Activated CD8-positive, alpha-beta T cell treated with anti-CD3 and anti-CD28 coated beads for 36 hours (primary cell): ENCODE measurements around the gene GFPT2. TPM values are rescaled to one million over a fixed set of nuclear protein-coding genes. Genes with fewer than 3 reads are reported as not detected.

Experiments used
- ATAC-seq: fragments of 200-7000 bp; cut with Tn5 transposase; one replicate; pipeline ENCODE4 v1.10.0; 2021; ENCODE audit warnings: mild to moderate bottlenecking, moderate library complexity
- CTCF ChIA-PET: fragments of 350-600 bp; sonication (Branson Sonifier 250); formaldehyde crosslinking; loops from one replicate; lab custom pipeline; 2021; ENCODE audit warnings: antibody characterized with exemption; lab: Charles Lee
- POLR2A ChIA-PET: fragments of 350-600 bp; sonication (Branson Sonifier 250); formaldehyde crosslinking; loops from one replicate; lab custom pipeline; 2021; ENCODE audit warnings: antibody characterized with exemption; lab: Charles Lee
- DNase-seq: peaks from one replicate; pipeline ENCODE4 v3.0.0-alpha.2; 2020
- H3K27ac Mint-ChIP-seq: one replicate; pipeline ENCODE4 v1.8.0; 2021; ENCODE audit warnings: mild to moderate bottlenecking, mixed read lengths
- H3K27me3 Mint-ChIP-seq: one replicate; pipeline ENCODE4 v1.8.0; 2021; ENCODE audit warnings: mixed read lengths
- H3K36me3 Mint-ChIP-seq: one replicate; pipeline ENCODE4 v1.8.0; 2021; ENCODE audit warnings: low read depth, mixed read lengths
- H3K4me1 Mint-ChIP-seq: one replicate; pipeline ENCODE4 v1.8.0; 2021; ENCODE audit warnings: low read depth, mixed read lengths
- H3K4me3 Mint-ChIP-seq: one replicate; pipeline ENCODE4 v1.8.0; 2021; ENCODE audit warnings: mild to moderate bottlenecking, moderate library complexity, mixed read lengths
- H3K9me3 Mint-ChIP-seq: one replicate; pipeline ENCODE4 v1.8.0; 2021; ENCODE audit warnings: mixed read lengths
- intact Hi-C: fragments of 100-400 bp; cut with micrococcal nuclease; formaldehyde crosslinking; loops from one replicate; pipeline ENCODE4 v1.10.0; 2022
- total RNA-seq, 2 experiments: library from RNA; stranded (reverse); gene quantifications; one replicate each; pipeline ENCODE4 v1.2.3, GENCODE V29; 2021
- TF ChIP-seq, protein P1 (sequence below): fragments of 200-600 bp; IDR thresholded peaks from one replicate; pipeline ENCODE4 v1.8.0; 2022; ENCODE audit warnings: antibody characterized with exemption, mild to moderate bottlenecking

GFPT2 gene
- total RNA-seq, 2 experiments from 2014 or later: not detected

DNA sequence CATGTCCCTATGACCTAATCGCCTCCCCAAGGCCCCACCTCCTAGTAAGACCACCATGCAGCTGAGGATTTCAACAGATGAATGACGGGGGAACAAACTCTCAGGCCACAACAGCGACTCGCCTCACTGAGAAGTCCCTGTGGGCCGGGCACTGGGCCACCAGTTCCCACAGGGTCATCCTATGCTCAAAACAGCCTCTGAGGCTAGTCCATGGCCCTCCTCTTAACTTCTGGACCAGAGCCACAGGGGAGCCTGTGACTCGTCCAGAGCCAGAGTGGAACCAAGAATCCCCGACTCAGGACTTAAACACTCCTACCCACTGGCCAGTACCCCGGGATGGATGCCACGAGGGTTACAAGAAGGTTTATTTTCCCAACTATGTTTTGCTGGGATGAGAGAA is 12.3 kb downstream of the GFPT2 start:
- Mint-ChIP-seq H3K36me3 (no peaks in the 10 kb centered on the region), H3K4me1 (no peaks in the 10 kb centered on the region), H3K27me3 (no peaks in the 10 kb centered on the region), H3K27ac (no peak overlapping the region), H3K9me3 (no peaks in the 10 kb centered on the region), H3K4me3 (no peak overlapping the region)
- ATAC-seq (no peak), DNase-seq (no peak)
- ChIA-PET CTCF (interaction anchor here (3.6 kb wide), 1 partner anchor 13 kb away, joined by 19 read pairs; no protein-coding TSS in a partner anchor), POLR2A (no interaction called here)
- intact Hi-C loops: no loop called here
- TF ChIP-seq, protein P1, sequence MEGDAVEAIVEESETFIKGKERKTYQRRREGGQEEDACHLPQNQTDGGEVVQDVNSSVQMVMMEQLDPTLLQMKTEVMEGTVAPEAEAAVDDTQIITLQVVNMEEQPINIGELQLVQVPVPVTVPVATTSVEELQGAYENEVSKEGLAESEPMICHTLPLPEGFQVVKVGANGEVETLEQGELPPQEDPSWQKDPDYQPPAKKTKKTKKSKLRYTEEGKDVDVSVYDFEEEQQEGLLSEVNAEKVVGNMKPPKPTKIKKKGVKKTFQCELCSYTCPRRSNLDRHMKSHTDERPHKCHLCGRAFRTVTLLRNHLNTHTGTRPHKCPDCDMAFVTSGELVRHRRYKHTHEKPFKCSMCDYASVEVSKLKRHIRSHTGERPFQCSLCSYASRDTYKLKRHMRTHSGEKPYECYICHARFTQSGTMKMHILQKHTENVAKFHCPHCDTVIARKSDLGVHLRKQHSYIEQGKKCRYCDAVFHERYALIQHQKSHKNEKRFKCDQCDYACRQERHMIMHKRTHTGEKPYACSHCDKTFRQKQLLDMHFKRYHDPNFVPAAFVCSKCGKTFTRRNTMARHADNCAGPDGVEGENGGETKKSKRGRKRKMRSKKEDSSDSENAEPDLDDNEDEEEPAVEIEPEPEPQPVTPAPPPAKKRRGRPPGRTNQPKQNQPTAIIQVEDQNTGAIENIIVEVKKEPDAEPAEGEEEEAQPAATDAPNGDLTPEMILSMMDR: no peak

DNA sequence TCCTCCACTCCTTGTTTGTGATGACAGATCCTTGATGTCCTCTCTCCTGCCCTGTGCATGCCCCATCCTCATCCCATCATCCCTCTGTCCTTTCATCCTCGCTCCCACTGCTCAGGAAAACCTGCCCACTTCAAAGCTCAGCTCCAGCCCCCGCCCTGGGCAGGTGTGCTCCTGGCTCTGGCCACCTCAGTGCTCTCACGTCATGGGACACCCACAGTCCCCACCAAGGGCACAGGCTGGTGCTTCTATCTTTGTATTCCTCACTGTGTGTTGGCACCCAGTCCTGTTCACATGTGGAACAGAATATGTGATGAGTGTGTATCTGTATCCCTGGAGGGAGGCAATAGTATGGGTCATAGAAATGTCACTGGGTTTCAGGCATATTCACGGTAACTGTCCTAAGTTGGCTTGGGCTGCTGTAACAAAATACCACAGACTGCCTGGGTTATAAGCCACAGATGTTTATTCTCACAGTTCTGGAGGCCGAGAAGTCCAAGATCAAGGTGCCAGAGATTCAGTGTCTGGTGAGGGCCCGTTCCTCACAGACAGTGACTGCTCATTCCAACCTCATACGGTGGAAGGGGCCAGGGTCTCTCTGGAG is 13.5 kb downstream of the GFPT2 start:
- ATAC-seq: no peak
- Mint-ChIP-seq H3K4me1 (no peaks in the 10 kb centered on the region), H3K4me3 (no peak overlapping the region), H3K27me3 (no peaks in the 10 kb centered on the region), H3K9me3 (no peaks in the 10 kb centered on the region), H3K36me3 (no peaks in the 10 kb centered on the region), H3K27ac (no peak overlapping the region)
- intact Hi-C loops: no loop called here
- no peak for DNase-seq
- ChIA-PET CTCF (interaction anchor here (3.0 kb wide), 1 partner anchor 11 kb away, joined by 13 read pairs; no protein-coding TSS in a partner anchor), POLR2A (no interaction called here)
- TF ChIP-seq, protein P1: no peak

DNA sequence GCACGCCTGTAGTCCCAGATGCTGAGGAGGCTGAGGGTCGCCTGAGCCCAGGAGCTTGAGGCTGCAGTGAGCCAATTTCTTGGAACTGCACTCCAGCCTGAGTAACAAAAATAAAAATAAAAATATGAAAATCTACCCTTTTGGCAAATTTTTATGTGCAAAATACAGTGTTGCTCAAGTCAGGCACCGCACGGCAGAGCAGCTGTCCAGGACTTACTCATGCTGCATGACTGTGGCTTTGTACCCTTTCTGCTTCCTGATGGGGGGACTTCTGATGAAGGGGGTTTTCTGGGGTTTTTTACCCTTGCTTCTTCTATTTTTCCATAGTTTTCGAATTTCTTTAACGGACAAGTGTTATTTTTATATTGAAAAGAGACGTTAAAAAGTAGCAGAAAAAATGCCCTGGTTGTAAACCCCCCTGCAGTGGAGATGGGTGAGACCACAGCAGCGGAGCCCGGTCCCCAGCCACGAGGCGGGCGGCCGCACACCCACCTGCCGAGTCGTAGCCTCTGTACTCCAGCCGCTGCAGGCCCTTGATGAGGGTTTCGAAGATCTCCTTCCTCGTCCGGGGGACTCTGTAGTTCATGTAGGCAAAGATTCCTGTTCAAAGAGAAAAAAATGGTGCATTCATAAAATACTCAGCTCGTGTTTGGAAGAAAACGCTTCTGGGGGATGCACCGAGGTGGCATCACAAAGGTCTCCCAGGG is 15.0 kb downstream of the GFPT2 start:
- Mint-ChIP-seq H3K4me3 (no peak overlapping the region), H3K36me3 (no peaks in the 10 kb centered on the region), H3K27ac (no peak overlapping the region), H3K4me1 (no peaks in the 10 kb centered on the region), H3K9me3 (no peaks in the 10 kb centered on the region), H3K27me3 (peaks cover 10% of the 10 kb centered on the region)
- ATAC-seq: no peak
- no peak for DNase-seq
- intact Hi-C loops: no loop called here
- TF ChIP-seq, protein P1: no peak
- CTCF ChIA-PET: interaction anchor here (3.0 kb wide), 1 partner anchor 10 kb away, joined by 13 read pairs; no protein-coding TSS in a partner anchor
- POLR2A ChIA-PET: no interaction called here

DNA sequence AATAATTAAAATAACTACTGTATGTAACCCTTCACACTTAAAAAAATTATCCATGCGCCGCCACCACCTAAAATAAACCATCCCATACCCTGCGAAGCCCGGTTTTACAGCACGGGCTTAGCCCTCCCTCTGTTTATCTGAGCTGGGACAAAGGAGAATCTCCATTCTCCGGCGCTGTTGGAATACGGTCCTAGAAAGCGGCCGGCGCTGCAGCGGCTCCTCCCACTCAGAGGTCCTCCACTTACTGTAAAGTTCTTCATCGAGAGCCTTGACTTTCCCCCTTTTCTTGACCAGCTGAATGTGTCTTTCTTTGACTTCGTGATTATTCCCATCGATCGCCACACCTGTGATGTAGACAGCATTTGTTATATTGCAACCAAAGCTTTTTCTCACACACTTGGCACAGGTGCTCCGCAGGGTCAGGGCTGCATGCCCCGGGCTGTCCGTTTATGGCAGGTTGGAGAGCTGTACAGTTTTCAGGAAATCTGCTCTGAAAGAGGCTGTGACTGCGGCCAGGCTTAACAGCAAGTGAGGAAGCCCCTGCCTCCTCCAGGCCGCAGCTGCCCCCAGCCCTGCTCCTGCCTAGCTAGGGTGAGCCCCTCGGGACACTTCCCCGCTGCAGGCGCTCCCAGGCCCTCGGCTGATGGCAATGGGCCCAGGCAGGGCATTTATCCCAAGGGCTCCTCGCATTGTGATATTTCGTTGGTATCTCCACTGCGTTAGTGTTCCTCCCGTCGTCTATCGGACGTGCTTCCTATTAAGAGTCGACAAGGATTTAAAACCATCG is 16.7 kb downstream of the GFPT2 start:
- DNase-seq (no peak), ATAC-seq (no peak)
- Mint-ChIP-seq H3K27ac (no peak overlapping the region), H3K9me3 (no peaks in the 10 kb centered on the region), H3K4me3 (no peak overlapping the region), H3K4me1 (no peaks in the 10 kb centered on the region), H3K27me3 (peaks cover 14% of the 10 kb centered on the region), H3K36me3 (no peaks in the 10 kb centered on the region)
- intact Hi-C loops: no loop called here
- POLR2A ChIA-PET: no interaction called here
- TF ChIP-seq, protein P1: no peak
- CTCF ChIA-PET: interaction anchor here (1.6 to 2.6 kb wide), 3 partner anchors 20 to 43 kb away, joined by 3 to 10 read pairs (median 6); no protein-coding TSS in a partner anchor
